GM21367 (cell line): ENCODE data around the gene SLC3A2.
"Not testable (repeated sequence)": the region's sequence is repeated elsewhere in the genome, so short reads cannot be mapped to it uniquely, and the experiment has no call there.

Experiments used
- ATAC-seq: cut with Tn5 transposase; IDR thresholded peaks from one replicate; pipeline ENCODE4 v1.9.1; 2021; ENCODE audit not compliant: unreplicated experiment

SLC3A2 gene

GRCh38 chr11:62926680-62927455 is 46.2 kb downstream of the SLC3A2 start:
- ATAC-seq: no peak

- no peak for ATAC-seq
Observed at GRCh38 chr11:62928011-62928410, 47.3 kb downstream of the SLC3A2 start.

- no peak for ATAC-seq
Observed at GRCh38 chr11:62930157-62930556, 49.5 kb downstream of the SLC3A2 start.

GRCh38 chr11:62930666-62931065 is 50.0 kb downstream of the SLC3A2 start:
- no peak for ATAC-seq

GRCh38 chr11:62931499-62932278 is 51.0 kb downstream of the SLC3A2 start:
- no peak for ATAC-seq

- ATAC-seq: no peak
Observed at GRCh38 chr11:62933285-62933684, 52.6 kb downstream of the SLC3A2 start.

GRCh38 chr11:62933750-62934495 is 53.2 kb downstream of the SLC3A2 start:
- ATAC-seq: no peak

GRCh38 chr11:62934496-62934785 is 53.7 kb downstream of the SLC3A2 start:
- ATAC-seq: no peak

- not testable (repeated sequence) for ATAC-seq
Observed at GRCh38 chr11:62937528-62937927, 56.8 kb downstream of the SLC3A2 start.
